ENCODE data around the gene CLPTM1.
"Not testable (repeated sequence)": the region's sequence is repeated elsewhere in the genome, so short reads cannot be mapped to it uniquely, and the experiment has no call there.

CLPTM1 gene

DNA sequence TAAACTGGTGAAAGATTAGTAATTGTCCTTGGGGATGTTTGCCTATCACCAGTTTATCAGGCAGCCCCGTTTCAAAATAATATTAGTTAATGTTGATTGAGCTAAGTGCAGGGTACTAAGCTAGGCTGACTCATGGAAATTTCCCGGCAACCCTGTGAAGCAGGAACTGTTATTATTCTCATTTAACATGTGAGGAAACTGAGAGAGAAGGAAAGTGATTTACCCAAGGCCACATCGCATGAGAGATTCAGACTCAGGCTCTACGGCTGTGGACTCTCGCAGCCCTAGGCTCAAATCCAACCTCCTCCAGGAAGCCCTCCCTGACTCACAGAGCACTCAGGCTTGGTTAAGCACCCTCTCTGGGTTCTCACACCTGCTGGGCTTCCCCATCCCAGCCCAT is 19.7 kb downstream of the CLPTM1 start:
- no peak for DNase-seq (ENCODE audit: low read depth)

DNA sequence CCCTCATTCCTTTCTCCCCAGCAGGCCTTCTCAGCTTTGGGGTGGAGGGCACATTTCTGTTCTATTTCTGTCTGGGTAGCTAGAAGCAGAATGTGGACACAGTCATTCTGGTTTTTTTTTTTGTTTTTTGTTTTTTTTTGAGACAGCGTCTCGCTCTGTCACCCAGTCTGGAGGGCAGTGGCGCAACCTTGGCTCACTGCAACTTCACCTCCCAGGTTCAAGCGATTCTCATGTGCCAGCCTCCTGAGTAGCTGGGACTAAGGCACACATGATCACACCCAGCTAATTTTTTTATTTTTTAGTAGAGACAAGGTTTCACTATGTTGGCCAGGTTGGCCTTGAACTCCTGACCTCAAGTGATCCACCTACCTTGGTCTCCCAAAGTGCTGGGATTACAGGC is 20.3 kb downstream of the CLPTM1 start:
- no peak for DNase-seq (ENCODE audit: low read depth)

DNA sequence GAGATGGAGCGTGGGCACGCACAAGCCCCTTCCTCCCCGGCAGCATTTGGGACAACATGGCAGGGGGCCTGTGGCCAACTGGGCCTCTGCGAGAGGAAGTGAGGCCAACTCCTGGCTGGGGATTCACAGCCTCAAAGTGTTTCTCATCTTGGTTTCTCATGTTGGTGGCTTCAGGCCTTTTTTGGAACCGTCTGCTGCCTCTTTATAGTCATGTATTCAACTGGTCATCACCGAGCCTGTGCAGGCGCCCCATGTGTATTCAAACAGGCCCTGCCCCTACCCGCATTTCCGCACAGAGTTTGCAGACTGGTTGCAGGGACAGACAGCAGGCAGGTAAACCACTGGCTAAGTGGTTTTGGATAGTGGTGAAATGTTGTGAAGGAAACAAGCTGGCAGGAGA is 28.8 kb downstream of the CLPTM1 start:
- DNase-seq (ENCODE audit: low read depth) = no peak

DNA sequence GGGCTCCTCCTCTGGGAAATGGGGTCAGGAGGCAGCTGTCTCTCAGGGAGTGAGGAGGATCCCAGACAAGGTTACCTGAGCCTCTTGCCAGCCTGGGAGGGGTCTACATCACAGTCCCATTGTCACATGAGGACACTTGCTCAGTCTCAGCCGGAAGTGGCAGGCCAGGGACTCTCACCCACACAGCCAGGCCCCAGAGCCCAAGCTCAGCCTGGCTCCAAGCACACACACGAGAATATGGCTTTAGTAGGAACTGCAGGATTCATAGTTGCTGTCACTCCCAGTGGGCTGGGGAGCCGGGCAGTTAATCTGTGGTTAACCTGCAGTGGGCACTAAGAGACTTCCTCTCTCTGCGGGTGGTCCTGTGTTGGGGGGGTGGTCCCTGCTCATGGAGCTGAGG is 30.3 kb downstream of the CLPTM1 start:
- no peak for DNase-seq (ENCODE audit: low read depth)

DNA sequence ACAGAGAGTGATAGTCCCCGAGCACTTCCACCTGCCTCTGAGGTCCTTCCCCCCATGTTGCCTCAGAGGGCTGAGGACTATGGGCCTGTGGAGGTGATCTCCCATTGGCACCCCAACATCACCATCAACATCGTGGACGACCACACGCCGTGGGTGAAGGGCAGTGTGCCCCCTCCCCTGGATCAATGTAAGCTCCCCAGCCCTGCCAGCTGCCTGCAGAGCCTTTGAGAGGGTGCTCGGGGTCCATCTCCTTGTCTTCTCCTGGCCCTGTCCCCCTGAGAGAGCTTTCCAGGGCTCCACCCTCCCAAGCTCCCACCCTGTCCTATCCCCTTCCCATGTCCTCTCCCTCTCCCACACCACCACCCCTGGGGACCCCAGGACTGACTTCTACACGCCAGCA is 31.2 kb downstream of the CLPTM1 start:
- DNase-seq (ENCODE audit: low read depth) = no peak

DNA sequence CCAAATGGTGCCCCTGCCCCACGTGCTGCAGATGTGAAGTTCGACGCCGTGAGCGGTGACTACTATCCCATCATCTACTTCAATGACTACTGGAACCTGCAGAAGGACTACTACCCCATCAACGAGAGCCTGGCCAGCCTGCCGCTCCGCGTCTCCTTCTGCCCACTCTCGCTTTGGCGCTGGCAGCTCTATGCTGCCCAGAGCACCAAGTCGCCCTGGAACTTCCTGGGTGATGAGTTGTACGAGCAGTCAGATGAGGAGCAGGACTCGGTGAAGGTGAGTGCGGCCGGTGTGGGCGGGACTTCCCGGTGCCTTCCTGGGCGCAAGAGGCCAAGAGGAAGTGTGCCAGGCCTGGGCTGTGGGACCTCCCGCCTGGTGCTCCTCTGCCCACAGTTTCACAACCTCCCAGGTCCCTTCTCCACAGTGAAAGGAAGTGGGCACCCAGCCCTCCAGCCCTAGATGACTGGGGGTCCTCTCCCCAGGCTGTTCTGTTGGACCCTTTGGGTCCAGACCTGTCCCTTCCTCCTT is 32.0 kb downstream of the CLPTM1 start:
- DNase-seq (ENCODE audit: low read depth) = no peak

DNA sequence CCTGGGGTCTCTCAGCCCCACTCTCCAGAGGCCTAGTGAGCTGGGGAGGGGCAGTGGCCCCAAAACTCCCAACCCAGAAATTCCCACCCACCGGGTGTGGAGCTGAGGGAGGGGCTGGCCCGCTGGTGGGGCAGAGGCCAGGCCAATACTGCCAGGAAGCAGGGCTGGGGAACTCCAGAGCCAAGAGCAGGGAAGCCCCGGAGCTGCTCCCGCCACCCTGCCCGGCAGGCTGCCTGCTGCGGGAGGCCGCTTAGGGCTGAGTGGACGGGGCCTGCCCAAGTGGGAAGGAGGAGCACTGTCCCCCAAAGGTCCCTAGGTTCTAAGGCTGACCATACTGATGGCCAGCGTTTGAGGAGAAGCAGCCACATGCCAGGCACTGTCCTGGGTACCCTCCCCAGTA is 33.1 kb downstream of the CLPTM1 start:
- DNase-seq (ENCODE audit: low read depth) = no peak

DNA sequence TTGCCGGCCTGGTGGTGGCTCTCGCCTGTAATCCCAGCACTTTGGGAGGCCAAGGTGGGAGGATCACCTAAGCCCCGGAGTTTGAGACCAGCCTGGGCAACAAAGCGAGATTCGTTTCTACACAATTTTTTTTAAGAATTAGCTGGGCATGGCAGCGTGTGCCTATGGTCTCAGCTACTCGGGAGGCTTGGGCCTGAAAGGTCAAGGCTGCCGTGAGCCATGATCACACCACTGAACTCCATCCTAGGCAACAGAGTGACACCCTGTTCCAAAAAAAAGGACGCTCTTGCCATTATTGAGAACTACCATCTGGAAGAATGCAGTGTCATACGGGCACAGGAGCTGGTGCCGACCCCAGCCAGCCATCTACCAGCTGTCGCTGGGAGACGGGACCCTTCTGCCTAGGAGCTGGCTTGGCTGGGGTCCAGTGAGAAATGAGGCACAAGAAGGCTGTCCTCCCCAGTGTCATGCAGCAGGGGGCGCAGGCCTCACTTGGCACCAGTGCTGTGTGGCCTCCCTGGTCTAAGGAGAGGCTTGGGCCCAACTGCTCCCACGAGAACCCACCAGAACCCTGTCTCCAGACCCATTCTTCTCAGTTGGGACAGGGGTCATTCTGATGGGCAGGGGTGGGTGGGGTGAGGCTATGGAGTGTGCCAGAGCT is 33.8 kb downstream of the CLPTM1 start:
- DNase-seq (ENCODE audit: low read depth) = peak; percentile 51

DNA sequence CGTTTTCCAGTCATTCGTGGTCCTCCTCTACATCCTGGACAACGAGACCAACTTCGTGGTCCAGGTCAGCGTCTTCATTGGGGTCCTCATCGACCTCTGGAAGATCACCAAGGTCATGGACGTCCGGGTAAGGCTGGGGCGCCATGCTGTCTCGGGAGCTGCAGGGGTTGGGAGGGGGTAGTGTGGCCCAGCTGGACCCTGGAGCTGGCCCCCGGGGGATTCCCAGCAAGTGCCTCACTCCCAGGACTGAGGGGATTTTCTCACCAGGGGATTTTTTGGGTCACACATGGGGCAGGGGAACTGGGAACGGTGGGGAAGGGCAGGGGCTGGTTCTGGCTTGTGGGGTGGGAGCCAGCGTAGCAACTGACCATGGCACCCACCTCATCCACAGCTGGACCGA is 35.3 kb downstream of the CLPTM1 start:
- DNase-seq (ENCODE audit: low read depth) = no peak

DNA sequence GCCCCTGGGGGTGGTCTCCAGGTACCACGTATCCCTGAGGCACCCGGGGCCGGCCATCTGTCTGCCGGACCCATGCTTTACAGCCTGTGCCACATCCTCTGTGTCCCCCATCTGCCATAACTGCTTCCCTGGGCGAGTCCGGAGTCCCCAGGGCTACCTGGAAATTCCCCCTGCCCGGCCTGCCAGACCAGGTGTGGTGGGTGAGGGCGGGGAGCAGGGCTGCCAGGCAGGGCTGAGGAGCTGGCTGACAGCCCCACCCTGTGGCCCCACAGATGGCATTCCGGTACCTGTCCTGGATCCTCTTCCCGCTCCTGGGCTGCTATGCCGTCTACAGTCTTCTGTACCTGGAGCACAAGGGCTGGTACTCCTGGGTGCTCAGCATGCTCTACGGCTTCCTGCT is 35.8 kb downstream of the CLPTM1 start:
- DNase-seq (ENCODE audit: low read depth) = no peak

DNA sequence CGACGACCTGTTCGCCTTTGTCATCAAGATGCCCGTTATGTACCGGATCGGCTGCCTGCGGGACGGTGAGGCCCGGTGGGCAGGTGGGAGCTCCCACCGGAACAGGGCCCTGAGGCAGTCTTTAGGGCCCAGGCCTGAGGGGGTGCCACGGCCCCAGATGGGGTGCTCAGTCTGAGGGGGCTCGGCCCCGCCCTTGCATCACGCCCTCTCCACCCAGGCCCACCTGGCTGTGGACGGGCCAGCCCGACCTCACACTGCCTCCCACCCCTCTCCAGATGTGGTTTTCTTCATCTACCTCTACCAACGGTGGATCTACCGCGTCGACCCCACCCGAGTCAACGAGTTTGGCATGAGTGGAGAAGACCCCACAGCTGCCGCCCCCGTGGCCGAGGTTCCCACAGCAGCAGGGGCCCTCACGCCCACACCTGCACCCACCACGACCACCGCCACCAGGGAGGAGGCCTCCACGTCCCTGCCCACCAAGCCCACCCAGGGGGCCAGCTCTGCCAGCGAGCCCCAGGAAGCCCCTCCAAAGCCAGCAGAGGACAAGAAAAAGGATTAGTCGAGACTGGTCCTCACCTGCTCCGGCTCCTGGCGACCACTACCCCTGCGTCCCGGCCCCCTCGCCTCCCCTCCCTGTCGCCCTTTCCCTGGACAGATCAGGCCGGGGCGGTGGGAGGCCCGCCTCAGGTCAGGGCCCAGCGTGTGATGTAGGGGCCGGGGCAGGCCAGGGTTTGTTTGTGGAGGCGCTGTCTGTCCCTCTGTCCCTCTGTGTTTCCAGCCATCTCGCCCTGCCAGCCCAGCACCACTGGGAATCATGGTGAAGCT is 37.4 kb downstream of the CLPTM1 start:
- DNase-seq (ENCODE audit: low read depth) = no peak

DNA sequence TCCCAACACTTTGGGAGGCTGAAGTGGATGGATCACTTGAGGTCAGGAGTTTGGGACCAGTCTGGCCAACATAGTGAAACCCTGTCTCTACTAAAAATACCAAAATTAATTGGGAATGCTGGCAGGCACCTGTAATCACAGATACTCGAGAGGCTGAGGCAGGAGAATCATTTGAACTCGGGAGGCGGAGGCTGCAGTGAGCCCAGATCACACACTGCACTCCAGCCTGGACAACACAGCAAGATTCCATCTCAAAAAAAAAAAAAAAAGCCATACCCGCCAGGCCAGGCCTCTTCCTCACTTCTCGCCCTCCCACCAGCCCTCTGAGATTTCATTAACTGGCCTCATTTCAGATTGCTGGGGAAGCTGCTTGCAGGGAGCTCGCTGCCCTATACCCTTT is 38.3 kb downstream of the CLPTM1 start:
- DNase-seq (ENCODE audit: low read depth) = no peak

DNA sequence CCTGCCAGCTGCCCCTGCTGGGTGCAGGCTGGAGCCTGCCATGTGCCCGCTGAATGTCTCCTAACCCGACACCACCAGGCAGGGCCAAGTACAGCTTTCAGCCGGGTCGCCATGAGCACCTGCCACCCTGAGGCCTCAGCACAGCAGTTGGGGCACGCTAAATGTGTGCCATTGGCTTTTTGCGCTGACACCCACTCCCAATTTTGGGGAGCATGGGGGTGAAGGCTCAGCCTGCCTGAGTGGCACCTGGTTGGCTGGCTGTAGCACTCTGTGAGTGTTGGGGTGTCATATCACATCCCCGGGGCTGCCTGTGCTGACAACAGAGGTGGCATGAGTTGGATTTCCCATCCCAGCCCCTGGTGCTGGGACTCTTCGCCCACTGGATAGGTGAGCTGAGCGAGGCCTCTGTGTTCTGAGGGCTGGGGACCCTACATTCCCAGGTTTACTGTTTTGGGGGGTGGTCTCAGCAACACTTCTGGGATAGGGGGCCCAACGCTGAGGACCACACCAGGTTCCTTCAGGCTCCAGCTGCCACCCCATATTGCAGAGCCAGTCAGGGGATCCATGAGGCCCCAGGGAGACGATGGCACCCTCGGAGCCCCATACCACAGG is 38.9 kb downstream of the CLPTM1 start:
- DNase-seq (ENCODE audit: low read depth) = no peak

DNA sequence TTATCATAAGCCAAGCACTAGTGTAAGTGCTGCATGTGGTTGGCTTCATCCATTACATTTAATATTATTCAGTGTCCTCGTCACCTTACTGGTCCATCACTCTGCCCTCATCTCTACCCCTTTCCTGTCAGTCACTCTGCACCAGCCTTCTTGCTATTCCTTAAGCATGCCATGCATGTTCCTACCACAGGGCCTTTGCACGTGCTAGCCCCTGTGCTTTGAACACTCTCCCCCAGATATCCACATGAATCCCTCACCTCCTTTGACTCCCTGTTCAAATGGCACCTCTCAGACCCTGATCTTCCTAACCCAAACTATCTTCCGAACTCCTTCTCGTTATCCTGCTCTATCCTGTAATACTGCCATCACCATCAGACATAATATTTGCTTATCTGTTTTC is 42.8 kb downstream of the CLPTM1 start:
- DNase-seq (ENCODE audit: low read depth) = no peak

DNA sequence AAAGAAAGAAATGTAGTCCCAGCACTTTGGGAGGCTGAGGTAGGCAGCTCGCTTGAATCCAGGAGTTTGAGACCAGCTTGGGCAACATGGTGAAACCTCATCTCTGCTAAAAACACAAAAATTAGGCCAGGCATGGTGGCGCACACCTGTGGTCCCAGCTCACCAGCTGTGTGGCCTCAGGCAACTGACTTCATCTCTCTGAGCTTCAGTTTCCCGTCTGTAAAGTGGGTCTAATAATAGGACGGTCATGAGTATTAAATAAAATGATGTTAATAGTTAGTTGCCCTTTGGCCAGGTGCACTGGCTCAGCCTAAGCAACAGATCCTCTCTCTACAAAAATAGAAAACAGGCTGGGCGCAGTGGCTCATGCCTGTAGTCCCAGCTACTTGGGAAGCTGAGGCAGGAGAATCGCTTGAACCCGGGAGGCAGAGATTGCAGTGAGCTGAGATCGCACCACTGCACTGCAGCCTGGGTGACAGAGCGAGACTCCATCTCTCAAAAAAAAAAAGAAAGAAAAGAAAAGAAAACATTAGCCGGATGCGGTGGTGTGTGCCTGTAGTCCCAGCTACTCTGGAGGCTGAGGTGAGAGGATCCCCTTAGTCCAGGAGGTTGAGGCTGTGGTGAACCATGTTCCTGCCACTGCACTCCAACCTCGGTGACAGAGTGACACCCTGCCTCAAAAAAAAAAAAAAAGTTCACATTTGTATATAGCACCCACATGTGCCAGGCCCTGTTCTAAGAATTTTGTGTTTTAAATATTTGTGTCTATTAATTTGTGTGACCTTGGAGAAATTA is 44.1 kb downstream of the CLPTM1 start:
- not testable (repeated sequence) for DNase-seq (ENCODE audit: low read depth)

DNA sequence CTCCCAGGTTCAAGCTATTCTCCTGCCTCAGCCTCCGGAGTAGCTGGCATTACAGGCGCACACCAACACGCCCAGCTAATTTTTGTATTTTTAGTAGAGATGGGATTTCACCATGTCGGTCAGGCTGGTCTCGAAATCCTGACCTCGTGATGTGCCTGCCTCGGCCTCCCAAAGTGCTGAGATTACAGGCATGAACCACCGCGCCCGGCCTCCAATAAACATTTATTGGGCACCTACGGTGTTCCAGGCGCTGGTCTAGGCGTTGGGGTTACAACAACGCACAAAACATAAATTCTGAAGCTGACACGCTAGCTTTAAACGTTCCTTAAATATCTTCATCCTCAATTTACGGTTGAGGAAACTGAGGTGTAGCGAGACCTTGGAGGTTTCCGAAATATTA is 45.5 kb downstream of the CLPTM1 start:
- DNase-seq (ENCODE audit: low read depth) = not testable (repeated sequence)

DNA sequence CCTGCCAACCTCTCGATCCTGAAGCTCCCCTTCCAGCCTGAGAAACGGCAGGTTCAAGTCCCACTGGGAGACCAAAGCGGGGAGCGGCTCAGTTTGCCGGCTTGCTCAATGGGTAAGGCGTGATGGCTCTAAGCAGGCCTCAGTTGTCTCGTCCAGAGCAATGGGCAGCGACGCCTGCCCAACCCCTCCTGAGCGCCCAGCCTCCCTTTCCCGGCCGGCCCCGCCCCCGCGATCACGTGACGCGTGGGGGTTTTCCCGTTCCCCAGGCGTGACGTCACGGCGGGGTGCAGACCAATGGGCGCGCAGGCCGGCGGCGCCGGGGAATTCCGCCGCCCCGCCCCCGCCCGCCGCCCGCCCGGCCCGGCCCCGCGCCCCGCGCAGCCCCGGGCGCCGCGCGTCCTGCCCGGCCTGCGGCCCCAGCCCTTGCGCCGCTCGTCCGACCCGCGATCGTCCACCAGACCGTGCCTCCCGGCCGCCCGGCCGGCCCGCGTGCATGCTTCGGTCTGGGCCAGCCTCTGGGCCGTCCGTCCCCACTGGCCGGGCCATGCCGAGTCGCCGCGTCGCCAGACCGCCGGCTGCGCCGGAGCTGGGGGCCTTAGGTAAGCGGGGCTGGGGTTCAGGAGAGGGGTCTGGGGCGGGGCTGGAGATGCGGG is 46.0 kb downstream of the CLPTM1 start, which contains the start of gene RELB:
Gene RELB (plus strand): TSS at position 378 of the 653 bp plus-strand sequence. CDS start 116 bp downstream, at position 494.
- DNase-seq (ENCODE audit: low read depth) = peak; percentile 72

DNA sequence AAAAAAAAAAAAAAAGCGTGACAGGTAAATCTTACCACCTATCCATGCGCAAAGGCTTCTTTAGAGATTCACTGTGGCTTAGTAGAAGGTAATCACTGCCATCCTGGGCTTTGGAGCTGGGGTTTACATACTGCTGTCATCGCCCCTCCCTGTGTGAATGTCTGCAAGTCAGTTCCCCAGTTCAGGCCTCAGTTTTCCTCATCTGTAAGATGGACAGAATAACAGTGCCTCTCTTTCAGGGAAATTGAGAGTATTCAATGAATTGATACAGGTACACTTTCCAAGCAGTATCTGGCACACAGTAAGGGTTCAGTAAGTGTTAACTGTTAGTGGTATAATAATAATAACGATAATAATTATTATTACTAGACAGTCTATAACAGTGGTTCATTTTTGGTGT is 48.3 kb downstream of the CLPTM1 start:
- no peak for DNase-seq (ENCODE audit: low read depth)

DNA sequence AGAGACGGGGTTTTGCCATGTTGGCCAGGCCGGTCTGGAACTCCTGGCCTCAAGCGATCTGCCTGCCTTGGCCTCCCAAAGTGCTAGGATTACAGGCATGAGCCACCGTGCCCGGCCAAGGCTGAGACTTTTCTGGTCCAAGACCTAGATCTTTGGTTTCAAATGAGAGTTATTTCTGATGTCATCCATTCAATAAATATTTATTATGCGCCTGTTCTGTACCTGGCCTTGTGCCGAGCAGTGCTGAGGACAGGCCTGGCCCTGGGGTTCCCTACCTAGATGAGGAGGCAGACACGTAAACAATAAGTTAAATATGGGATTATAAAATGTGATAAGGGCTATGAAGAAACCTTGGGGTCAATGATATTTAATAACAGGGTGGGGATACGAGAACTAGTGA is 50.6 kb downstream of the CLPTM1 start:
- DNase-seq (ENCODE audit: low read depth) = no peak

DNA sequence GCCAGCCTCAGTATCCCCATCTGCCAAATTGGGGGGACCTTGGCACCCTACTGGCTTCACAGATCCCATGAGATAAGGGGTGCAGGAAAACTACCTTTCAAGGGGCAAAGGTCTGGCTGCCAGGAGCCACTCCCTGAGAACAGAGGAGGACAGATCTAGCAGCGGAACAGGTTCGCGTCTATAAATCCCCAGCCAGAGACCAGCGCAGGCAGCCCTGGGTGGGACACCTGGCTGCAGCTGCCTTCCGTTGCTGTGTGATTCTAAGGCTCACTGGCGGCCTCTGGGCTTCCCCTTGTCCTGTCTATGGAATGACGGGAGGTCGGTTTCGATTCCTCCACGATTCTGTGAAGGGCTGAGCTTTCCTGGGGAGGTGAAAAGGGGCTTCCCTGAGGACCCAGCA is 53.4 kb downstream of the CLPTM1 start:
- no peak for DNase-seq (ENCODE audit: low read depth)

DNA sequence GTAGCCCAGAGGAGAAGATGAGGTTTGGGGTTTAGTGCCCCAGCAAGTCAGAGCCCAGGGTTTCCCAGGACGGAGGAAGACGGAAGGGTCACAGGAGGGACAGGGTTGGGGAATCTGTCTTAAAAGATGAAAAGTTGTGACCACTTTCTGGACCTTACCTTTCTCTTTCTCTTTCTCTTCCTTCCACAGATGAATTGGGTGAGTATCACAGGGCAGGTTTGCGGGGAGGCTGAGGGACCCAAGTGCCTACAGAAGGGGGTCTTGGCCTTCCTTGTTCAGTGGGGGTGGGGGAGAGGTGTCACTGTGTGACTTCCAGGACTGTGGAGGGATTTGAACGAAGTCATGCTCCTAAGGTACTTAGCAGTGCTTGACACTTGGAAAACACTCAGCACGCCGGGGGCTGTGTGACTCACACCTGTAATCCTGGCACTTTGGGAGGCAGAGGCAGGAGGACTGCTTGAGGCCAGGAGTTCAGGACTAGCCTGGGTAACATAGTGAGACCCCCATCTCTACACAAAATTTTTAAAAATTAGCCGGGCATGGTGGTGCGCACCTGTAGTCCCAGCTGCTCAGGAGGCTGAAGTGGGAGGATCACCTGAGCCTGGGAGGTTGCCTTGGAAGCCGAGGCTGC is 54.6 kb downstream of the CLPTM1 start:
- DNase-seq (ENCODE audit: low read depth) = no peak

All from amniotic epithelial cell (primary cell).